ENCODE results near the gene GJA10.

GRCh38 chr6:89924231-89924630 is 30.0 kb downstream of the GJA10 start:
- TF ChIP-seq CREB5 (CRISPR knock-in tag; IDR thresholded peaks at IDR 0.05; ENCODE audit: low read depth) (no peak), TSHZ2 (CRISPR knock-in tag; IDR thresholded peaks at IDR 0.05) (no peak)

Data from SK-N-SH treated with all-trans-retinoic acid at 6 μM for 48 hours (cell line).